ENCODE results near the gene F8. TPM values are rescaled to one million over a fixed set of nuclear protein-coding genes. Genes with fewer than 3 reads are reported as not detected.
"Not testable (repeated sequence)": the region's sequence is repeated elsewhere in the genome, so short reads cannot be mapped to it uniquely, and the experiment has no call there.

Gene F8
- total RNA-seq, 4 donors from 2014 or later, result 7.2 to 28.4 (median 14.6) TPM

DNA sequence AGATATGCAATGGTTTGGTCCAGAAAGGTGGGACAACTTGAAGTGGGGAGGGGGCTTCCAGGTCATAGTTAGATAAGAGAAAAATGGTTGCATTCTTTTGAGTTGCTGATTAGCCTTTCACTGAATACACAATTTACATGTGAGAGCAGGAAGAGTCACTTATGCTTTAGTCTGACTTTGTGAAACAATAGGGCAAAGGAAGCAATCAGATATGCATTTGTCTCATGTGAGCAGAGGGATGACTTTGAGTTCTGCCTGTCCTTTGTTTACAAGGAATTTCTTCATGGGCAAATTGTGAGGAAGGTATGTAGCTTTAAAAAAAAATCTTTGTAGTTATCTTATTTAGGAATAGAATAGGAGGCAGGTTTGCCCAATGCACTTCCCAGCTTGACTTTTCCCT is 201.0 kb downstream of the F8 start:
- DNase-seq (ENCODE audit: low spot score in 2 of 2), result no peak
- Histone ChIP-seq H3K4me1 (no peaks in the 10 kb centered on the region), H3K9me3 (no peaks in the 10 kb centered on the region), H3K36me3 (no peaks in the 10 kb centered on the region), H3K27me3 (no peaks in the 10 kb centered on the region), H3K27ac (no peak overlapping the region), H3K4me3 (no peak overlapping the region)
- TF ChIP-seq CTCF (IDR thresholded peaks at IDR 0.05) (no peak), EP300 (IDR thresholded peaks at IDR 0.05) (no peak), POLR2A (IDR thresholded peaks at IDR 0.05) (no peak)

- DNase-seq (ENCODE audit: low spot score in 2 of 2), result no peak
- no peak for TF ChIP-seq EP300 (IDR thresholded peaks at IDR 0.05)
- TF ChIP-seq POLR2A (IDR thresholded peaks at IDR 0.05), result no peak
- no peak for TF ChIP-seq CTCF (IDR thresholded peaks at IDR 0.05)
- H3K9me3 ChIP-seq, result no peaks in the 10 kb centered on the region
- WGBS, 2 donors, result 73 to 79% methylated on average over 7 of the region's 7 CpGs
- no peaks in the 10 kb centered on the region for H3K4me1 ChIP-seq
- no peak overlapping the region for H3K4me3 ChIP-seq
- H3K27ac ChIP-seq, result no peak overlapping the region
- no peaks in the 10 kb centered on the region for H3K27me3 ChIP-seq
- H3K36me3 ChIP-seq, result no peaks in the 10 kb centered on the region
Measured at GRCh38 chrX:154819771-154820341, 202.7 kb downstream of the F8 start.

DNA sequence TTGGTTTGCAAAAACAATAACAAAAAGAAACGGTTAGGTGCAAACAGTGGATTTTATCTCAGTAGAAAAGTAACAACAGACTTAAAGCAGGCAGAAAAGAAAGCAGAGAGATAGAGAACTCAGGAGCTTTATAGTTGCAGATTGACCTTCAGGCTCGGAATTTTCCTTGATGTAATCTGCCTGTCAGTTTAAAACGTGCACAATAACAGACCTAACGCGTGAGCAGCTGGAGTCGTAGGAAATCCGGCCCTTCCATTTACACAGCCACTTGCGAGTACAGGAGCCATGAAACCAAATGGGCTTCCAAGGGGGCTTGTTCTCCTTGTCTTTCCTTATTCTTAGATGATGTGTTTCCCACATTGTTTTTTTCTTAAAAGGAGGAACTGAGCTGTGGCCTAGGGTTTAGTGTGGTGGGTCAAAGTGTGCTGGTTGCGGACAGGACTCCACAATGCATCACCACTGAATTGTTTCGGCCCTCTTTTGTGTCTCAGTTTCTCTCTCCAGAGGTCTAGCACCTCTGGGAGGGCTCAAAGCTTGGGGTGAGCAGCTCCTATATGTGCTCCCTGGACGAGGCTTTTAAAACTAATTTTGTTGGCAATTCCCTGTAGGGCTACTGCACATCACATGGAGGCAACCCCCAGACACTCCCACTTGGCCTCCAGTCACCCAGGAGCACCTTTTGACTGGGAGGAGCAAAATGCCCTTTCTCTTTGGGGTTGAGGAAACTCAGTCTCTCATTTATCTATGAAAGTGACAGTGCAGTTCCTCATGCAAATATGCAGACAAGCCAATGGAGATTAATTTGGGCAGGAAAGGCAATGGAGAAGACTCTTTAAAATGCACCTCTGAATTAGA is 203.4 kb downstream of the F8 start:
- Histone ChIP-seq H3K4me1 (no peaks in the 10 kb centered on the region), H3K27ac (no peak overlapping the region), H3K9me3 (no peaks in the 10 kb centered on the region), H3K36me3 (no peaks in the 10 kb centered on the region), H3K4me3 (no peak overlapping the region), H3K27me3 (no peaks in the 10 kb centered on the region)
- no peak for TF ChIP-seq EP300 (IDR thresholded peaks at IDR 0.05)
- no peak for TF ChIP-seq CTCF (IDR thresholded peaks at IDR 0.05)
- TF ChIP-seq POLR2A (IDR thresholded peaks at IDR 0.05), result no peak
- WGBS, 2 donors, result 69 to 70% methylated on average over 11 of the region's 11 CpGs
- DNase-seq (ENCODE audit: low spot score in 2 of 2), result no peak

- not testable (repeated sequence) for H3K36me3 ChIP-seq; H3K9me3 ChIP-seq; H3K27ac ChIP-seq; DNase-seq (ENCODE audit: low spot score in 2 of 2); H3K27me3 ChIP-seq; H3K4me1 ChIP-seq; H3K4me3 ChIP-seq
- WGBS, 2 donors, result 88 to 93% methylated on average over 9 to 19 of the region's 19 CpGs
Measured at GRCh38 chrX:154817048-154817618, 205.4 kb downstream of the F8 start.

DNA sequence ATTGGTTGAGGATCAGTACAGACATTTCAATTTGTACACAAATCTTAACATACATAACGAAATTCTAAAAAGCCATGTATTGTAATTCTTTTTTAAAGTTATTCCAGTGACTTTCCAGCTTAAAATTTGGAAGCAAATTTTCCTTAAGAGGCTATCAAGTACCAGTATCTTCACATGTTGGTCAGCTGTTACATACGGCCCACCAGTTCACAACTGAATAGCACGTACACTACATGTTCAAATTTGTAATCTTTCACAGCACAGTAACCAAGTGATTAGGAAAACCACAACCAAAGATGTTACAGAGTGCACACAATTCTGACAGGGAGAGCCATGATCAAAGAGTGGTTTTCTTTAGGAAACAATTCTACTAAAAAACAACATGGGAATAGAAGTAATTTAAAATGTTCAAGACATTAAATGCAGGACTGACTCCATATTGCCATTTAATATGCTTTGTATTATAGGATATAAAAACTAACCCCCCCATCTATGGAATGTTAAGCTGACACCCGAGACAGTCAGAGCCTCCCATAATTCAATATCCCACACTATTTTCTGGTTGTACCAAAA is 206.1 kb downstream of the F8 start:
- H3K4me3 ChIP-seq; H3K27ac ChIP-seq; H3K9me3 ChIP-seq; H3K4me1 ChIP-seq; DNase-seq (ENCODE audit: low spot score in 2 of 2); H3K27me3 ChIP-seq; H3K36me3 ChIP-seq: not testable (repeated sequence)
- 77 to 80% methylated on average over 4 of the region's 4 CpGs for WGBS, 2 donors

- no peaks in the 10 kb centered on the region for H3K9me3 ChIP-seq
- 62 to 74% methylated on average over 5 of the region's 5 CpGs for WGBS, 2 donors
- no peaks in the 10 kb centered on the region for H3K4me1 ChIP-seq
- no peaks in the 10 kb centered on the region for H3K36me3 ChIP-seq
- TF ChIP-seq EP300 (IDR thresholded peaks at IDR 0.05) (no peak), POLR2A (IDR thresholded peaks at IDR 0.05) (no peak), CTCF (IDR thresholded peaks at IDR 0.05) (no peak)
- H3K4me3 ChIP-seq, result no peak overlapping the region
- H3K27me3 ChIP-seq, result no peaks in the 10 kb centered on the region
- DNase-seq (ENCODE audit: low spot score in 2 of 2), result no peak
- H3K27ac ChIP-seq, result no peak overlapping the region
Measured at GRCh38 chrX:154815274-154815818, 207.2 kb downstream of the F8 start.
